Left renal cortex interstitium (tissue), 4 donors: Measurements from ENCODE around the gene RAP2C. TPM values are rescaled to one million over a fixed set of nuclear protein-coding genes. Genes with fewer than 3 reads are reported as not detected.
"Not testable (repeated sequence)": the region's sequence is repeated elsewhere in the genome, so short reads cannot be mapped to it uniquely, and the experiment has no call there.

Experiments
- DNase-seq, 4 donors: peaks; one replicate each; pipeline ENCODE4 v3.0.0-alpha.2; 2013; ENCODE audit warnings: low read depth in 4 of 4, low spot score in 2 of 4, missing footprints in 1 of 4
- polyA plus RNA-seq, 4 donors: library from polyadenylated mRNA; unstranded; fragments of 120-200 nt; gene quantifications; one replicate each; pipeline ENCODE4 v1.2.1, GENCODE V29; 2013; ENCODE audit not compliant: insufficient read length in 4 of 4

RAP2C gene
- polyA plus RNA-seq, 4 donors: 39.1 to 51.6 (median 45.2) TPM

- no peak for DNase-seq
Observed at GRCh38 chrX:132204629-132205028, 14.6 kb downstream of the RAP2C start.

GRCh38 chrX:132200976-132201375 is 18.3 kb downstream of the RAP2C start:
- DNase-seq: no peak

- no peak for DNase-seq
Observed at GRCh38 chrX:132199941-132200340, 19.3 kb downstream of the RAP2C start.

GRCh38 chrX:132193872-132194574 is 25.2 kb downstream of the RAP2C start:
- DNase-seq: no peak

GRCh38 chrX:132191938-132192337 is 27.3 kb downstream of the RAP2C start:
- no peak for DNase-seq

- DNase-seq: no peak
Observed at GRCh38 chrX:132188175-132188574, 31.1 kb downstream of the RAP2C start.

GRCh38 chrX:132187451-132187850 is 31.8 kb downstream of the RAP2C start:
- DNase-seq: no peak

- no peak for DNase-seq
Observed at GRCh38 chrX:132184871-132185270, 34.4 kb downstream of the RAP2C start.

- DNase-seq: no peak
Observed at GRCh38 chrX:132181364-132181763, 37.9 kb downstream of the RAP2C start.

GRCh38 chrX:132180929-132181328 is 38.3 kb downstream of the RAP2C start:
- DNase-seq: no peak

- DNase-seq: no peak
Observed at GRCh38 chrX:132173647-132174046, 45.6 kb downstream of the RAP2C start.

GRCh38 chrX:132171881-132172280 is 47.4 kb downstream of the RAP2C start:
- DNase-seq: no peak

- DNase-seq: no peak
Observed at GRCh38 chrX:132171478-132171877, 47.8 kb downstream of the RAP2C start.

- no peak for DNase-seq
Observed at GRCh38 chrX:132169554-132169953, 49.7 kb downstream of the RAP2C start.

GRCh38 chrX:132165651-132166050 is 53.6 kb downstream of the RAP2C start:
- DNase-seq: no peak

GRCh38 chrX:132165005-132165404 is 54.2 kb downstream of the RAP2C start:
- DNase-seq: no peak

- DNase-seq: not testable (repeated sequence)
Observed at GRCh38 chrX:132163094-132163493, 56.2 kb downstream of the RAP2C start.

- no peak for DNase-seq
Observed at GRCh38 chrX:132153166-132153565, 66.1 kb downstream of the RAP2C start.

Other genes starting within 250 kb of the RAP2C start
- 10 to 100 TPM in 1 of 4 donors, 1 to 10 TPM in 3; 8.2 to 10.0 (median 9.2) TPM for gene STK26, start 196.1 kb downstream of the RAP2C start, polyA plus RNA-seq
- 1 to 10 TPM; 1.3 to 1.9 (median 1.6) TPM for gene FRMD7, start 91.4 kb downstream of the RAP2C start, polyA plus RNA-seq